Stimulated activated effector memory CD8-positive, alpha-beta T cell treated with anti-CD3 and anti-CD28 coated beads, Interleukin-12 subunit alpha, Interleukin-12 subunit beta, amount 100 ng/mL, for 72 hours (primary cell): ENCODE data around the gene FAM83C.
"Not testable (repeated sequence)": the region's sequence is repeated elsewhere in the genome, so short reads cannot be mapped to it uniquely, and the experiment has no call there.

Experiments used
- ATAC-seq: fragments of 150-1000 bp; cut with Tn5 transposase; 2 replicates; pipeline ENCODE4 v1.10.0; 2021
- DNase-seq, 2 donors: peaks; one replicate each; pipeline ENCODE4 v3.0.0; 2021 to 2022; ENCODE audit warnings: low spot score in 2 of 2
- H3K27ac Mint-ChIP-seq: one replicate; pipeline ENCODE4 v1.8.0; 2022; ENCODE audit warnings: mild to moderate bottlenecking, mixed read lengths
- H3K36me3 Mint-ChIP-seq: one replicate; pipeline ENCODE4 v1.8.0; 2022; ENCODE audit warnings: mild to moderate bottlenecking, mixed read lengths
- H3K4me1 Mint-ChIP-seq: one replicate; pipeline ENCODE4 v1.8.0; 2022; ENCODE audit warnings: mixed read lengths
- H3K4me3 Mint-ChIP-seq: one replicate; pipeline ENCODE4 v1.8.0; 2022; ENCODE audit warnings: mild to moderate bottlenecking, mixed read lengths
- H3K9me3 Mint-ChIP-seq: one replicate; pipeline ENCODE4 v1.8.0; 2022; ENCODE audit warnings: mixed read lengths

Gene FAM83C

DNA sequence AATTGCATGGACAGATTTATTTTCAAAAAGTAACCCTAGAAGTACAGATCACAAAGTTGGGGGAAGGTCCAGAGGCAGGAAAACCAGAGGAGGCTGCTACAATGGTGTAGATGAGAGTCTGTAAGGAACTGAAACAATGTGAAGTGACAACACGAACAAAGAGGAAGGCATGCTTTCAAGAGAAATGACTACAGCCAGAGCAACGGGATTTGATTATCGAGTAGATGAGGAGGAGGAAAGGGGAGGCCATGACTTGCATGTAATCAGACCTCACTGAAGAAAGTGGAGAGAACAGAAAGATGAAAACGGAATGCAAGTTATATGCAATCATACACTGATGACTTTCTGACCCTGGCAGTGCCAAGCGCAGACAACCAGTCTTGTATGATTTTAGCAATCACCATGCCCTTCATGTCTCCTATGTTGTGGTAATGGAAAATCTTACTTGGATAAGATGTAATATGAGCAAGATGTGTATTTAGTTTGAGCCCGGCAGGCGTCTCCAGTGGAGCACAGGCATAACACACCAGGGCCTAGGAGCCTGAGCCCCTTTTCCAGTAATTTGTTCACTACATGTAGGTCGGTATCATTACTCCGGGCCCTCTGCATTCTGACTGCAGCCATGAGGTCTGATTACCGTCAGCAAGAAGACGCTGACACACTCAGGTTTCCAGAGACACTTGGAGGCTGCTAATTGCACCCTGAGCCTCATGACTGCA, 34.0 kb upstream of the FAM83C start:
- Mint-ChIP-seq H3K9me3 (no peaks in the 10 kb centered on the region), H3K4me3 (no peak overlapping the region), H3K27ac (peak overlapping the region; percentile 10), H3K4me1 (peaks cover 39% of the 10 kb centered on the region), H3K36me3 (no peaks in the 10 kb centered on the region)
- DNase-seq, result no peak
- ATAC-seq, result no peak

DNA sequence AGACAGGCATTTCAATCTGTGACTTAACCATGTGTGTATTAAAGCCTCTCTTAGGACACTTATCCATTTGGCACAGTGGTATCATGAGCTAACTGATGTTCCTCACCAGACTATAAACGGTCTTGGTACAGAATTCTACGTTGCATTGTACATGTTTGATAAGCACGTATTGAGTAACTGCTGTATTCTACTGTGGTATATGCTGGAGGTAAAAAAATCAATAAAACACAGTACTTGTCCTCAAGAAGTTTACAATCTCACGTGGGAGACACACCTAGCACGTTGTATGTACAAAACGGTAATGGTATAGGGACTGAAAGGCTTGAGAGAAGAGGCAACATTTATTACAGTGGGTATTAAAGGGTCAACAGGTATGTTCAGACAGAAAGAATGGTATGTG, 33.2 kb upstream of the FAM83C start:
- Mint-ChIP-seq H3K27ac (peak overlapping the region; percentile 10), H3K9me3 (no peaks in the 10 kb centered on the region), H3K4me3 (no peak overlapping the region), H3K36me3 (no peaks in the 10 kb centered on the region), H3K4me1 (peaks cover 39% of the 10 kb centered on the region)
- no peak for DNase-seq
- no peak for ATAC-seq

DNA sequence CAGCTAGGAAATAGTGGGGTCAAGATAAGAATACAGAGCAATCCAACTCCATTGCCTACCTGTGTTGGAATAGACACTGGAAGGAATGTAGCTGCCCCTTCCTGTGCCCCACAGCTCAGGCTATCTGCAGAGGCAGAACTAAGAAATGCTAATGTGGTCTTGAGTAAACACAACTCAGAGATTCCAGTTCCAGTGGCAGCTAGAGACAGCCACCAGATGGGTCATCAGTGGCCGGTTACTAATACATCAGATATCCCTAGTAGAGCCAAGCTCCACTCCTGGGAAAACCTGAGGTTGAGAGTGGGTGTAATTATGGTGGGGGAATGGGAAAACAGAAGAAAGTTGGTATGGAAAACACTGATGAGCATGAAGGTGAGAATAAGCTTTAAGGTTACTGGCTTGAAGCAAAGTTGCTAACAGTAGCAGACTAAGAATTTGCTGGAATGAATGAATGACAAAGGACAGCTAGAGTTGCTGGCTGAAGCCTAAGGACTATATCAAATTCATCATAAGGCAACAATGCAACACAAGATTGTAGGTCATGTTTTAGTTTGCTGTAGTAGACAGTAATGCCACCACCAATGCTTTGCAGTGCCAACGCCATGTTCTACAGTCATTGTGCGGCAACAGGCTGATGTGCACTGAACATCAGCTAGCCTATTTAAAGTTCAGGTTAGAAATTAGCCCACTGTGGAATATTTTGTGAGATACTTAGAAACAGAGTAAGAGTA, 28.3 kb upstream of the FAM83C start:
- DNase-seq, result no peak
- no peak overlapping the region for H3K4me3 Mint-ChIP-seq
- H3K9me3 Mint-ChIP-seq, result no peaks in the 10 kb centered on the region
- H3K4me1 Mint-ChIP-seq, result peaks cover 32% of the 10 kb centered on the region
- no peak overlapping the region for H3K27ac Mint-ChIP-seq
- ATAC-seq, result no peak
- no peaks in the 10 kb centered on the region for H3K36me3 Mint-ChIP-seq

DNA sequence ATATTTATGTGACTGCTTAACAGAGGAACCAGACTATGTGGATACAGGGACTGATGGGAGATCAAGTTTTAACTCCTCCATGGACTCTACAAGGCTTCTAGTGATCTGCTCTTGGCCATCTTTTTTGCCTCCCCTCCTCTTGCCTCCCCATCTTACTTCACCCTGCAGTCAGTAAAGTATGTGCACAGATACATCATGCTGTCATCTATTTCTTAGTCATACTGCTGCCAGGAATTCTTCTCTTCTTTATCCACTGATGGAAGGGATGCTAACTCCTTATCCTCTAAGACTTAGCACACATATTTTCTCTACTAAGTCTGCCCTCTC, 27.6 kb upstream of the FAM83C start:
- no peaks in the 10 kb centered on the region for H3K36me3 Mint-ChIP-seq
- no peak overlapping the region for H3K4me3 Mint-ChIP-seq
- DNase-seq (no peak), ATAC-seq (no peak)
- no peak overlapping the region for H3K27ac Mint-ChIP-seq
- H3K4me1 Mint-ChIP-seq, result peaks cover 38% of the 10 kb centered on the region
- no peaks in the 10 kb centered on the region for H3K9me3 Mint-ChIP-seq

DNA sequence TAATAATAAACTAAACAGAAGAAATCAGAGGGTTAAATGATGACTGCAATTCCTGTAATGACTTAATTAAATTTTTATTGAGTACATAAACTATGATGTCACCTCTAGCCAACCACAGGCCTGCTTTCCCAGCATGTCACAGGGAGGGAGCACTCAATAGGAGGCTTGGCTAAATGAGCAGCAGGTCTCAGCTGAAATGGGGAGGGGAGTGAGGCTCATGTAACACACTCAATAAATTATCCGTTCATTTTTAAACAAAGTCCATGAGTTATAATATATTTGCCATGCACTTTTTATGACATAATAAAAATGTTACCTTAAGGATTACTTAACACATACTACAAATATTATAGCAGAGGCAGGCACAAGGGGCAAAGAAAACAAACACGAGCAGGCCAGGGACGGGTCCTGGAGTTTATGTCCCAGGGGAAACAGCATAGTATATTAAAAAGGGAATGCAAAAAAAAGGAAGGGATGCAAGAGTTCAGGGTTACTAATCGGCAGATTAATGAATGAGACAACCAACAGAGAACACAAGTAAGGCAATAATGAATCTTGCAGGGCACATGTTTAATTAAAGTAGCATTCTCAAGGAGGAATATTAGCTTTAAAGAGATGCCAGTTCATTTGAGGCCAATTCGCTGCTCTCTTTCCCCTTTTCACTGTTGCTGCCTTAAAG, 27.1 kb upstream of the FAM83C start:
- no peaks in the 10 kb centered on the region for H3K9me3 Mint-ChIP-seq
- peak overlapping the region; percentile 83 for H3K27ac Mint-ChIP-seq
- H3K4me1 Mint-ChIP-seq, result peaks cover 43% of the 10 kb centered on the region
- no peak overlapping the region for H3K4me3 Mint-ChIP-seq
- peaks cover 3% of the 10 kb centered on the region for H3K36me3 Mint-ChIP-seq
- DNase-seq (no peak), ATAC-seq (no peak)

DNA sequence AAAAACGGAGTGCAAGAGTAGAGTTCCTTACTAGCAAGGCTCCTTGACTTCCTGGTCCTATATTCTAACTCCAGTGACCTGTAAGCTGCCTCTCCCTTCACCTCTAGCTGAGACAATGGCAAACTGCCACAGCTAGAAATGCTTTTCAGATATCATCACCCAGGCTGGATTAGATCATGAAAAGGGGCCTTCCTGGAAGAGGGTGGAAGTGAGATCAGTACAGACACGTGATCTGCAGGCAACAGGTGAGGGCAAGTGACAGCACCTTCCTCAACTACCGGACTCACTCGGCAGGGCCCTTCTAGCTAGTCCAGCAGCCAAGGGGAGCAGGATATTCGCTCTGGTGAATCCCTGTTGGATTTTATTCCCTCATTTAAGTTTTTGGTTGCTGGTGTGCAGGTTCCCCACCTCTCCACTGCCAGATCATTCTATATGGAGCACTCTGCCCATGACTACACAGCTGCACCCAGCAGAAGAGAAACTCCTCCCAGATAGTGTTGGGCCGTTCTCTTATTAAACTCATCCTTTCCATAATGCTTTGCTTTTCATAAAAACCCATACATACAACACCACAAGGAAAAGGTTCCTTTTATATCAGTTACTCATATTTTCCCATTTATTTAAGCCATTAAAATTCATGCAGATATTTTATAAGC, 26.4 kb upstream of the FAM83C start:
- H3K4me3 Mint-ChIP-seq, result no peak overlapping the region
- ATAC-seq, result peak; percentile 33
- no peaks in the 10 kb centered on the region for H3K9me3 Mint-ChIP-seq
- peaks cover 8% of the 10 kb centered on the region for H3K36me3 Mint-ChIP-seq
- peaks cover 44% of the 10 kb centered on the region for H3K4me1 Mint-ChIP-seq
- no peak for DNase-seq
- H3K27ac Mint-ChIP-seq, result peak overlapping the region; percentile 83

DNA sequence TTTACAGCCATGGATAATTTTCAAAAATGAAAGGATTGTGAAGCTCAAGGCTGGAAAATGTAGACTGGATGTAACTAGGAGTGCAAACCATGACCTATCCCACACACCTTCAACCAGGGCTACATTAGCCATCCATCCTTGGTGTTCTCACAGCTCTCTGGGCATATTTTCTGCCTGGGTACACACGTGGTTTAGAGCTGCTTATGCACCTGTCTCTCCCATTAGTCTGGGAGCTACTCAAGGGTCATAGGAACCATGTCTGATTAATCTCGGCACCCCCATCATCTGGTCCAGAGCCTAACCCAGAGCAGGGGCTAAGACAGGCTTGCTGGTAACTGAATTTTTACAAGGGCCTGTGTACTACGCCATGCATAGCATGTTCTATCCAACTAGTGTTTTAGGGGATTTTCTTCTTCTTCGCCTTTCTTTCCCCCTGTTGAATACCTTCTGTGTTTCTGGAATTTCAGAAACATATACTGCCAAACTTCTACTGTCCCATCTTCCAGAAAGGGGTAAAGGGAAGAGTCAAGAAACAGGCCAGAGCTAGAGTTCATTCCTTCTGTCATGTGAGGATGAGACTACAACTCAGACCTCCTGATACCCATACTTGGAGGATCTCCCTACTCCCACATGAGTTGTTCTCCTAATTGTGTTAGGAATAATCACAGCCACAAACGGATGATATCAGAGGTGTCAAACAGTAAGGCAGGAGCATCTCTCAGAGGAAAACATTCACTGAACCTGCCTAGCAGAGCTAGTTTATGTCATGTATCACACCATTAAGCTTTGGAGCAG, 25.4 kb upstream of the FAM83C start:
- peaks cover 14% of the 10 kb centered on the region for H3K36me3 Mint-ChIP-seq
- no peak overlapping the region for H3K4me3 Mint-ChIP-seq
- no peak for DNase-seq
- H3K27ac Mint-ChIP-seq, result peak overlapping the region; percentile 83
- H3K4me1 Mint-ChIP-seq, result peaks cover 40% of the 10 kb centered on the region
- ATAC-seq, result no peak
- H3K9me3 Mint-ChIP-seq, result no peaks in the 10 kb centered on the region

DNA sequence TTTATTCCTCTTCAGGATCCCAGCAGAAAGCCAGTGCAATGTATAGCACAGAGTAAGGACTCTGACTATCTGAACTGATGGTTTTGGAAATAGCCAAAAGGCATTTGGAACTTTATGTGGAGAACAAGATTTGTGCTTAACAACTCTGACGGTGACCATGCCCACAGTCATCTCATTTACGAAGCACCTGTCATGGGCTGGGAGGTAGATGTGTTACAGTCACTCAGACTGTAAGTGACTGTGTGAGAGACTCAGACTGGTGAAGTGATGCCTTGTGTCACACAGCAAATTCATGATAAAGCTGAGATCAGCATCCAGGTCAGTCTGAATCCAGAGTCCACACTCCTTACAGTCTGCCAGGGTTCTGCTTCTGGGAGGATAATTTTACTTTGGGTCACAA, 23.9 kb upstream of the FAM83C start:
- Mint-ChIP-seq H3K27ac (peak overlapping the region; percentile 74), H3K4me1 (peaks cover 53% of the 10 kb centered on the region), H3K4me3 (no peak overlapping the region), H3K9me3 (no peaks in the 10 kb centered on the region), H3K36me3 (peaks cover 17% of the 10 kb centered on the region)
- ATAC-seq (peak; percentile 51), DNase-seq (no peak)

DNA sequence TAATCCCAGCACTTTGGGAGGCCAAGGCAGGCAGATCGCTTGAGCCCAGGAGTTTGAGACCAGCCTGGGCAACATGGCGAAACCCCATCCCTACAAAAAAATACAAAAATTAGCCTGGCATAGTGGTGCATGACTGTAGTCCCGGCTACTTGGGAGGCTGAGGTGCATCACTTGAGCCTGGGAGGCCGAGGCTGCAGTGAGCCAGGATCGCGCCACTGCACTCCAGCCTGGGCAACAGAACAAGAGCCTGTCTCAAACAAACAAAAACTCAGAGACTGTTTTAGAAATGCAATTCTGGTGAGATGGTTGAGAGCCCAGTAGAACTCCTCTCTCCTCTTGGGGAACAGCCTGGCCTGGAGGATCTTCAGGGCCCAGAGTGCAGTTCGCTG, 23.4 kb upstream of the FAM83C start:
- not testable (repeated sequence) for DNase-seq
- H3K4me1 Mint-ChIP-seq, result peaks cover 57% of the 10 kb centered on the region

DNA sequence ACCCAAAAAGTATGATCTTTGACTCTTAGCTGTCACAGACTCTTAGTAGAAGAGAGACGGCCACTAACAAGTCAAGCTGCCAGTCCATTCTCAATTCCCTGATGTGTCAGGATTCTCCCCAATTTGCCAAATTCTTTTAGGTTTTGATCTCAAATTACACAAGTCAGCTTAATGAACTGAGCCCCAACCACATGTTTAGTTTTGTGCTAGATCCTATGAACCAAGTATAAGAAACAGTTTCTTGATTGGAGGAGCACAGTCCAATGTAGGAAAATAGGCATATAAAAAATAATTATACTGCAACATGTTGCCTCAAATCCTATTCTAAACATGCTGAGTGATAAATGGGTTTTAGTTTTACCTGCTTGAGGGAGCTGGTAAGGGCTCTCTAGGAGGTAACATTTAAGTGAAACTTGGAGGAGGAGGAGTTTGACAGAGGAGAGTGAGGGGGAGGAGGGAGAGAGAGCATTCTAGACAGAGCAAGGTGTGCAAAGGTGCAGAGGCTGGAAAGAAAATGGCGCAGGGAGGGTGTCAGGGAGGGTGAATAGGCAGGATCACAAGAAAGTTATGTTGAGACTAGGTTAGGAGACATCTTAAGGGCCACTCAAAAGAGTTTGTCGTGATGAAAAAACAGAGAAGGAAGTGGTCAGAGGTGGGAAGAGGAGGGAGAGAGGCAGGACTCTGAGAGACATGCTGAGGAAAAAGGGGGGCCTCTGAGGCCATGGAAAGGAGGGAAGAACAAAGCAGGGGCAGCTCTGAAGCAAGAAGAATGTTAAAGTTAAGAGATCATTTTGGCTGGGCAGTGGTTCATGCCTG, 22.8 kb upstream of the FAM83C start:
- DNase-seq (no peak), ATAC-seq (peak; percentile 44)
- H3K4me3 Mint-ChIP-seq, result peak overlapping the region; percentile 17
- no peaks in the 10 kb centered on the region for H3K9me3 Mint-ChIP-seq
- H3K36me3 Mint-ChIP-seq, result peaks cover 24% of the 10 kb centered on the region
- H3K27ac Mint-ChIP-seq, result peak overlapping the region; percentile 74
- H3K4me1 Mint-ChIP-seq, result peaks cover 57% of the 10 kb centered on the region

More for the DNA sequence above, 23.4 kb upstream of the FAM83C start:
- peak overlapping the region; percentile 17 for H3K4me3 Mint-ChIP-seq
- H3K9me3 Mint-ChIP-seq, ATAC-seq: not testable (repeated sequence)
- peaks cover 18% of the 10 kb centered on the region for H3K36me3 Mint-ChIP-seq
- peak overlapping the region; percentile 74 for H3K27ac Mint-ChIP-seq

DNA sequence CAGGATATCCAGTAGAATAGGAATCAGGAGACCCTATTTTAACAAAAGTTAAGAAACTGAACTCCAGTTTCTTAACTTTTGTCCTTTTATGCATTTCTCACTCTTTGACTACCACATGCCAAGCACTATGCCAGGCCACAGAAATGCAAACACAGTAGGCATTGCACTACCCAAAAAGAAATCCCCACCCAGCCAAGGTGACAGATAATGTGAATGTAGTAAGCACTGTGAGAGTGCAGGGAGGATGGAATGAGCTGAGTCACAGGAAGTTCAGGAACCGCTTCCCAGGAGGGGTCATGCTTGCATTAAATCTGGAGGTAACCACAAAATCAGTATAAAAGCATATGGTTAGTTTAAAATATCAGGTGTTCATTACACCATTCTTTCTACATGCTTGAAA, 20.1 kb upstream of the FAM83C start:
- DNase-seq (no peak), ATAC-seq (peak; percentile 79)
- Mint-ChIP-seq H3K4me3 (peak overlapping the region; percentile 5), H3K9me3 (no peaks in the 10 kb centered on the region), H3K36me3 (peaks cover 26% of the 10 kb centered on the region), H3K4me1 (peaks cover 53% of the 10 kb centered on the region), H3K27ac (peak overlapping the region; percentile 71)

DNA sequence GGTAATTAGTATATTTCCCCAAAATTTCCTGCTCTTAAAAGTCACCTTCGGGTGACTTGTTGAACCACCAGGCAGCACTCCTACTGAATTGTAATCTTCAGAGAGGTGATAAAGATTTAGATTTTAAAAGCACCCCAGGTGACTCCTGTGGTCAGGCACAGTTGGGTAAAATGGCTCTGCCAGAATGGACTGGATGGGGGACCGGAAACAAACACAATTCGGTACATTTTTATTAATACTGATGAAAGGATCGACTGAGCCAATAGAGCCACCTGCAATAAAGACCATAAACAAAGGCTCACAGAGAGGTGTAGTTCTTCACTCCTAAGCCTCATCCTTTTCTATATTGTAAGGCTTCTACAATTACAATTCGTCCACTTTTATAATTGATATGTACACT, 19.6 kb upstream of the FAM83C start:
- ATAC-seq, result no peak
- H3K27ac Mint-ChIP-seq, result peak overlapping the region; percentile 71
- no peaks in the 10 kb centered on the region for H3K9me3 Mint-ChIP-seq
- H3K4me3 Mint-ChIP-seq, result peak overlapping the region; percentile 5
- H3K4me1 Mint-ChIP-seq, result peaks cover 58% of the 10 kb centered on the region
- DNase-seq, result no peak
- H3K36me3 Mint-ChIP-seq, result peaks cover 26% of the 10 kb centered on the region

DNA sequence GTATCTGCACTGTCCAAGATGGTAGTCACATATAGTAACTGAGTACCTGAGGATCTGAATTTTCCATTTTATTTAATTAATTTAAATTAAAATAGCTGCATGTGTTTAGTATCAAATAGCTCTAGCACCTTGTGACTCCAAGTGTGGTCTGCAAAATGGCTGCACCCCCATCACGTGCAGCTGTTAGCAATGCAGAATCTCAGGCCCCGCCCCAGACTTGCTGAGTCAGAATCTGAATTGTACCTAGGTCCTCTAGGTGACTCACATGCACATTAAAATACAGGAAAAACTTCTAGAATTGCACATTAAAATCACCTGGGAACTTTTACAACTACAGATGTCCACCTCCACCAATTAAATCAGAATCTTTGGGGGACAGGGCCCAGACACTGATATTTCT, 19.2 kb upstream of the FAM83C start:
- Mint-ChIP-seq H3K36me3 (peaks cover 26% of the 10 kb centered on the region), H3K27ac (peak overlapping the region; percentile 71), H3K4me3 (peak overlapping the region; percentile 5), H3K9me3 (no peaks in the 10 kb centered on the region), H3K4me1 (peaks cover 62% of the 10 kb centered on the region)
- DNase-seq (peak in 1 of 2 donors; percentile 78), ATAC-seq (peak; percentile 76)
